GM19463 (cell line): ENCODE results near the gene NAA38.
"Not testable (repeated sequence)": the region's sequence is repeated elsewhere in the genome, so short reads cannot be mapped to it uniquely, and the experiment has no call there.

ENCODE experiments used
- ATAC-seq: cut with Tn5 transposase; IDR thresholded peaks from one replicate; pipeline ENCODE4 v1.9.1; 2021; ENCODE audit warnings: mild to moderate bottlenecking, moderate library complexity; ENCODE audit not compliant: unreplicated experiment

The NAA38 gene

DNA sequence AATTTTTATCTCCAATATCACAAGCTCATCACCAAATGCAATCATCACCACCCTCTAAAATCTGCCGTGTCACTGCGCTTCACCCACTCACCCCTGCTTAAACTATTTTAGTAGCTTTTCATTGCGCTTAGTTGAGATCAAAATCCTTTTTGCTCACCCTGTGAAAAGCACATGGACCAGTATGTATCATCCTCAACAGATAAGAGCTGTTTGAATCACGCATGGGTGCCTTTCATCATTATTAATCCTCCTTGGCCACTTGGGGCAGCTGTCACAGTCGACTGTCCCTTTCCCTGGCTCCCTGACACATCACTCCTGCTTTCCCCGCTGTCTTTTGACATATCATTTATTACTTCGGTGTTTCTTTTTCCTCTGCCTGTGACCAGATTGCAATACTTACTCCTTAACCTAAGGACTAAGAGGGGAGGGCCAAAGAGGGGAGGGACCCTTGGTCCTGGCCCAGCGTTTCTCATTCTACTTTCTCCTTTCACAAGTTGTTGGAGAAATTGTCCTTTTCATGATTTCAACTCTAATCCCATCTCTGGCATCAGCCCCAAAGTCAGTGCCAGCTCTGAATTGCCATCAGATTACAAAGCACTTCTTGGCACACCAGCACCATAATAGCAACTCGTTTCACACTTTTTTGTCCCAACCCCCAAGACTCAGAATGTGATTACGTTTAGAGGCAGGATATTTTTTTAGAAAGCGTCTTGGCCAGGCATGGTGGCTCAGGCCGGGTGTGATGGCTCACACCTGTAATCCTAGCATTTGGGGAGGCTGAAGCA, 32.0 kb downstream of the NAA38 start:
- no peak for ATAC-seq

DNA sequence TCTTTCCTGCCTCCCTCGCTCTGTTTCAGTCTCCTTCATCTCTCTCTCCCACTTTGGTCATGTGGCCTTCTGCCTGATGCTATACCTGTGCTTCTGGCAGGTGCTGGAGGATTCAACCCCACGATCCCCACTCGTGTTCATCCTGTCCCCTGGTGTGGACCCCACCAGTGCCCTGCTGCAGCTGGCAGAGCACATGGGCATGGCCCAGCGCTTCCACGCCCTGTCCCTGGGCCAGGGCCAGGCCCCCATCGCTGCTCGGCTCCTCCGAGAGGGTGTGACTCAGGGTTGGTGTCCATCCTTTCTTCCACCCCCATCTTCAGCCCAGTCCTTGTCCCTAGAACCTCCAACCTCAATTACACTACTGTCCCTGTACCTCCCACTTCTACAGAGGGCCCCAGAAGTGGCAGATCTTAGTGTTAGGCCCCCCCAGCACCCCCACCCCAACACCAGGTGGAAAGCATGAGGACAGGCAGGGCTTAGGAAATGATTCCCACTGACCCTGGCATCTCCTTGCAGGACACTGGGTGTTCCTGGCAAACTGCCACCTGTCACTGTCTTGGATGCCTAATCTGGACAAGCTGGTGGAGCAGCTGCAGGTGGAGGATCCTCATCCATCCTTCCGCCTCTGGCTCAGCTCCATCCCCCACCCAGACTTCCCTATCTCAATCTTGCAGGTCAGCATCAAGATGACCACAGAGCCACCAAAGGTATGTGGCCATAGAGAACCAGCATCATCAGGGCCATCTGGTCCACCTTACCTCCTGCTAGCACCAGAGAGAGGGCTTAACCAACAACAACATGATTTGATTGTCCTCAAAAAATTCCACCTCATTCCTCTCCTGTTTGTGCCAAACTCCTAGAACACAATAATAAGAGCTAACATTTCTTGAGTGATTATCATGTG, 33.1 kb downstream of the NAA38 start:
- no peak for ATAC-seq

- ATAC-seq: no peak
These were observed 33.8 kb downstream of the NAA38 start for GRCh38 chr17:7823581-7824001.

DNA sequence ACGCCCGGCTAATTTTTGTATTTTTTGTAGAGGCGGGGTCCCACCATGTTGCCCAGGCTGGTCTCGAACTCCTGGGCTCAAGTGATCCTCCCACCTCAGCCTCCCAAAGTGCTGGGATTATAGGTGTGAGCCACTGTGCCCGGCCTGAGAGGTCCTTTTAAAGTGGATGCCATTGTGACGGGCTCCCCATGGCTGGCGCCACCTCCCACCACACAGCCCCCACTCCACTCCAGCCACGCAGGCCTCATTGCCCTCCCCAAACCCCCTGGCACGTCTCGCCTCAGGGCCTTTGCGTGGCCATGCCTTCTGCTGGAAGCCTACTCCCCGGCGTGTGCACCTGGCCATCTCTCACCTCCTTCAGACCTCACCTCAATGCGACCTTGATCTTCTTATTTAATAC, 35.2 kb downstream of the NAA38 start:
- ATAC-seq: no peak

DNA sequence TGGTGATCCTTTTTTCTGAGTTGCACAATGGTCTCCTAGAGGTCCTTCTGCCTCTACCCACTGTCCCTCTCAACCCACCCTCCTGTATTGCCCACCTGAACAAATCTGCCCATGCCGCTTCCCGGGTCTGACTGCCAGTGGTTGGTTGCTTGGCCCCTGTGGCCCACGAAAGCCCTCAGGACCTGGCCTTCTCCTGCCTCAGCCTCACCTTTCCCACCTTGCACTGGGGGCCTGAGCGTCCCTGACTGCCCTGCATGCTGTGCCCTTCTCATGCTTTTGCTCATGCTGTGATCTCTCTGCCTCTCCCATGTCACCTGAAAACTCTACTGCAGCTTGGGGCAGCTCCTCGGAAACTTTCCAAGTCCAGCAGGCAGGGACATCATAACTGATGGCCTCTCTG, 37.1 kb downstream of the NAA38 start:
- ATAC-seq: no peak

GRCh38 chr17:7818746-7819645, 38.4 kb downstream of the NAA38 start:
- no peak for ATAC-seq

DNA sequence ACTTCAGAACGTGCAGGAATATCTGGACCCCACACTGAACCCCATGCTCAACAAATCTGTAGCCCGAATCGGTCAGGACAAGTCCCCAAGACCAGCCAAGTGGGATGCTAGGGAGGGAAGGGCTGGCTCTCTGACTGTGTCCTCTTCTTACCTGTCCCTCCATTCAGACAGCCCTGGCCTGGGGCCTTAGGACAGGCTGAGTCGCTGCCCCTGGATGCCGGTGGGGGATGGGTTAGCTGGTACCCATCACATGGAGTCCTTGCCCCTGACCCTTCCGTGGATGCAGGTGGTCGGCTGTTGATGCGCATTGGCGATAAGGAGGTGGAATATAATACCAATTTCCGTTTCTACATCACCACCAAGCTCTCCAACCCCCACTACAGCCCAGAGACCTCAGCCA, 39.3 kb downstream of the NAA38 start:
- no peak for ATAC-seq

- no peak for ATAC-seq
These were observed 39.8 kb downstream of the NAA38 start for GRCh38 chr17:7817643-7817964.

DNA sequence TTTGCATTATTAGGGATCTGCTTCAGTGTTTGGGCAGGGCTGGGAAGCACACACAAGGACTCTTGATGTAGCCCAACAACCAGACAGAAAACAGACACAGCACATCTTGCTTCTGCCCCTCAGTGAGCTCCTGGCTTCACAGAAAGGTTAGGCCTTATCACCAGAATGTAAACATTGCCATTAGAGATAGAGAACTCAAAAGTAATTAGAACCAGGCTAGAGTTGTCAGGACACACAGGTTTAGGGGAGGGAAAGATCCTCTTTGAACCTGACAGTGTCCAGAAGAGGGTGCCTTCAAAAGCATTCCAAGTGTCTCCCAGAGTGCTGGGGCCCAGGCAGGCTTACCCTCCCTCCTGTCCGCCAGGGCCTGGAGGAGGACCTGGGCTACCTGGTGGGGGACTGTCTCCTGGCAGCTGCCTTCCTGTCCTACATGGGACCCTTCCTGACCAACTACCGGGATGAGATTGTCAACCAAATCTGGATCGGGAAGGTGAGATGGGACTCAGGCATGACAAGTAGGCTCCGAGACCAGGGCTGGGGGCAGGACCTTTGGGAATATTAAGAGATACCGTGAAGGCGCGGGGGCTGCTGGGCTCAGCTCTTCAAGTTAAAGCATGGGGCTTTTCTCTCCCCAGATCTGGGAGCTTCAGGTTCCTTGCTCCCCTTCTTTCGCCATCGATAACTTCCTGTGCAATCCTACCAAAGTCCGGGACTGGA, 40.3 kb downstream of the NAA38 start:
- no peak for ATAC-seq

- no peak for ATAC-seq
These were observed 42.4 kb downstream of the NAA38 start for GRCh38 chr17:7814969-7815368.

- ATAC-seq: no peak
These were observed 46.1 kb downstream of the NAA38 start for GRCh38 chr17:7811251-7811650.

GRCh38 chr17:7809791-7810343, 47.5 kb downstream of the NAA38 start:
- not testable (repeated sequence) for ATAC-seq

GRCh38 chr17:7809086-7809790, 48.1 kb downstream of the NAA38 start:
- no peak for ATAC-seq

DNA sequence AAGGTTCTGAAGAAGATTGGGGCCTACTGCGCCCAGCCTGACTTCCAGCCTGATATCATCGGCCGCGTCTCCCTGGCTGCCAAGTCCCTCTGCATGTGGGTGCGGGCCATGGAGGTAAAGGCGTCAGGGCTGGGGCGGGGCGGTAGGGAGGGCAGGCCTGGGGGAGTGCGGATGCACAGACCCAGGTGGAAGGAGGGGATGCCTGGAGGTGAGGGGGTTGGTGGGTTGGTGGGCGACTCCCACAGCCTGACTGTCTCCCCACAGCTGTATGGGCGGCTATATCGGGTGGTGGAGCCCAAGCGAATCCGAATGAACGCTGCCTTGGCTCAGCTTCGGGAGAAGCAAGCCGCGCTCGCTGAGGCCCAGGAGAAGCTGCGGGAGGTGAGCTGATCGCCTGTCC, 50.2 kb downstream of the NAA38 start:
- ATAC-seq: no peak
